Measurements from ENCODE around the gene HEMK1.

DNA sequence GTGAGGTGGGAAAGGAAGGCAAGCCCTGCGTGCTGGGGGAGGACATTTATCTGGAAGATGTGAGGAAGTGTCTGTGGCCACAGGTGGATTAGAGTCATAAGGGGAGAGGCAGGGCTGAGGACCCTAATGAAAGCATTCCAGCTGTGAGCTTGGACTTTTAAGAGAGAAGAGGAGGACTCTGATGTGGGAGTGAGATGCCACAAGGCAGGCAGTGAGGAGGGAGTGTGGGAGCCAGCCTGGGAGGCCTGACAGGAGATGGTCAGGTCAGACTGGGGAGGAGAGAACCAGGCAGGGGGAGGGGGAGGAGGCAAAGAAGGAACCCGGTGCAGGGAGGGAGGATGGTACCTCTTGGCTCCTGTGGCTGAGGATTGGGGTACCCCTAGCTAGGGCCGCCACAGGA is 68.6 kb downstream of the HEMK1 start:
- no peak for TF ChIP-seq CTCF (conservative IDR thresholded peaks at IDR 0.05 in 1 of 2, IDR thresholded peaks at IDR 0.05 in 1 of 2; ENCODE audit: extremely low read depth in 1 of 2, insufficient read depth in 1 of 2, low read depth in 1 of 2, low read length in 2 of 2)
- TF ChIP-seq EZH2 (IDR thresholded peaks at IDR 0.05; ENCODE audit: borderline replicate concordance, low read length) = no peak
